Fibroblast of lung (primary cell): Measurements from ENCODE around the gene ZCCHC4.

Experiments
- CTCF ChIP-seq, 2 donors: IDR thresholded peaks in 1 of 2; conservative IDR thresholded peaks in 1 of 2; 1 replicate in 1 of 2; 2 replicates in 1 of 2; pipeline ENCODE4 v1.5.1; 2011 to 2012; ENCODE audit warnings: low read length in 2 of 2, control low read depth in 1 of 2, inconsistent platforms in 1 of 2, low read depth in 1 of 2, mild to moderate bottlenecking in 1 of 2
- EZH2 ChIP-seq: IDR thresholded peaks from 2 replicates; pipeline ENCODE4 v1.5.1; 2012; ENCODE audit warnings: low read length, control low read depth, mild to moderate bottlenecking; ENCODE audit errors: missing control alignments

GRCh38 chr4:25284466-25284865 lies 28.1 kb upstream of the ZCCHC4 start:
- no peak for TF ChIP-seq CTCF (conservative IDR thresholded peaks at IDR 0.05 in 1 of 2, IDR thresholded peaks at IDR 0.05 in 1 of 2; ENCODE audit: low read depth in 1 of 2, low read length in 2 of 2)
- TF ChIP-seq EZH2 = no peak
